Hematopoietic multipotent progenitor cell treated with erythropoietin and hydrocortisone succinate and interleukin-3 and kit ligand, for 17 days (in vitro differentiated cells): ENCODE data around the gene LRRC2.
"Not testable (repeated sequence)": the region's sequence is repeated elsewhere in the genome, so short reads cannot be mapped to it uniquely, and the experiment has no call there.

ENCODE experiments used
- DNase-seq: peaks from one replicate; pipeline ENCODE4 v3.0.0-alpha.2; 2015; ENCODE audit warnings: low spot score

LRRC2 gene

DNA sequence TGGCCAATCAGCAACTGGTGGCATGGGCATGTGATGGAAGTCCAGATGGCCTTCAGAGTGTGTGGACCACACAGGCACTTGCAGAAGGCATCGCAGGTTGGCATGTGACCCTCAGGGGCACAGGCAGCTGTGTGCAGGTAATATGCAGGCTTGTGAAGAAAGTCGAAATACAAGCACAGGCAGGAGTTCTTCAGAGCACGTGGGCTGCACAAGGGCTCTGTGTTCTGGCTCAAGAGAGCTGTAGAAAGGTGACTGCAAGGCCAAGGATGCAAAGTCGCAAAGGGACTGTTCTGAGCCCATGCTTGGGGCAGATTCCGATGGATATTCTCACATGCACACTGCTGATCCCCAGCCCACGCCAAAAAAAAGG lies 8.3 kb downstream of the LRRC2 start:
- DNase-seq = no peak

DNA sequence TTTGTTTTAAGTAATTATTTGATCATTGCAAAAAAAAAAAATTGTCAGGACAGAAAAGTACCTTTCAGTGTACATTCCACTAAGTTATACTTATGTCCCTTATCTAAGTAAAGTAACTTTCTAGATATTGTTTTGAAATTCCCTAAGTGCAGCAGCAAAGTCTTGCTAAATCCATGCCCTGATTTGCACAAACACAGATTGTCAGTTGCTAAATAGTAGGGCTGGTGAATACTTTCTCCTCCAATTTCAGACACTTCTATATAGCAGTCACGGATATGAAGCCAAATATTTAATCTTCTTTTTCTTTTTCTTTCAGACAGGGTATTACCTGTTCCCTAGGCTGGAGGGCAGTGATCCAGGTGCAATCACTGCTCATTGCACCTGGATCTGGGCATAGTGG lies 12.9 kb downstream of the LRRC2 start:
- no peak for DNase-seq

DNA sequence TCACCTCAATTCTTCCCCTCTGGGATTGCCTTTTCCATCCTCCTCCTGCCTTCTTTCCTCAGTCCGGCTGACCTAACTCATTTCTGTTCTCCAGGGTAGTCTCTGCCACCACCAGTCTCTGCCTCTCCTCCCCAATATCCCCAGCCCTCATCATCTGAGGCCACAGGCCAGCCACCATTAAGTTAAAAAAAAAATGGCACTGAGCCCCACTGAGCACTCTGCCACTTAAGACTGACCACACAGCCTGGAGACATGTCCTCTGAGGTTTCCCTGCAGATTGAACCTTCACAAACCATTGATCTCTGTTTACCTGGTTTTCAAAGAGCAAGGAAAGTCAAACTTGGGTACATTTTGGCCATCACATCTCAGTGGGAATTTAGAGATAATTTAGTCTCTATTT lies 13.6 kb downstream of the LRRC2 start:
- no peak for DNase-seq

DNA sequence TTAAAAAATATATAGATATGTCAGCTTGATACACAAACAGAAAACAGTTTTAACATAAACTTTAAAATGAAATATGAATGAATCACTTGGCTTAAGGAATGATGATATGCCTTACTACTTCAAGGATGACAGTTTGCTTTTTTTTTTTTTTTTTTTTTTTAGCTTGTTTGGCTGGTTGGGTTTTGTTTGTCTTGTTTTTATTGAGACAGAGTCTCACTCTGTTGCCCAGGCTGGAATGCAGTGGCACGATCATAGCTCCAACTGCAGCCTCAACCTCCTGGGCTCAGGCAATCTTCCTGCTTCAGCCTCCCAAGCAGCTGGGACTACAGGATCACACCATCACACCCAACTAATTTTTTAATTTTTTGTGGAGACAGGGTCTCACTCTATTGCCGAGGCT lies 14.5 kb downstream of the LRRC2 start:
- DNase-seq = no peak

DNA sequence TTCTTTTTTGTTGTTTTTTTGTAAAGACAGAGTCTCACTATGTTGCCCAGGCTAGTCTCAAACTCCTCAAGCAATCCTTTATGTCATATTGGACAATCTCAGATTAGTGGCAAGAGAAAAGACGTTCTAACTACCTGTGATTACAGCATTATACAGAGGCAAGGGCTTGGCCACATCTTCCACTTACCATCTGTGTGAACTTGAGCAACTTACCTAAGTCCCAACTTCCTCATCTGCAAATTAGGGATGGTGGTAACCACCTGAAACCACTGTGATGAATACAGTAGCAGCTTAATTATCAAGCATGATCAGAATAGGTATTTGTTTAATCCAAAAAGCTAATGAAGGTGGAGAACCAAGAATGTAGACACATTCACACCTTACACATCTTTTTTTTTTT lies 16.1 kb downstream of the LRRC2 start:
- no peak for DNase-seq

DNA sequence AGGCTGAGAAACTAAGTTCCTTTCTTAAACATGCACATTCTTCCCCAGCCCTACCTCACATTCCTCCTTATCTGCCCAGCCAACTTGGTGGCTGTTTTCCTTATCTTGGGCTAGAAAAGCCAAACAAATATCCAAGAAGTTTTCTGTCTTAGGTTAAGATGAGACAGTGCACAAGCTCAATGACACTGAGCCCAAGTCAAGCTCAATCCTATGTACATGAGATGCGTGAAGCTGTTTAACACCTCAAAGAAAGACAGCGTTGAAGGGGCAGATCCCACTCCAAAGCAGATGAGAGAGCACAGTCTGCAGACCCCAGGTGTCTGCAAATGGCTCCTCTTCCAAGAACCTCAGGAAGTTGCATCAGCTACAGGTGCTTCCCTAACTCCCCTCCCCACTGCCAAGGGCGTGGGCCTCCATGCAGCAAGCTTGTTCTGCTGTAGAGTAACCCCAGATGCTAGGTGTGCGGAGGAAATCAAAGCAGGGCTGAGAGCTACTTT lies 16.6 kb downstream of the LRRC2 start:
- DNase-seq = peak; percentile 48

DNA sequence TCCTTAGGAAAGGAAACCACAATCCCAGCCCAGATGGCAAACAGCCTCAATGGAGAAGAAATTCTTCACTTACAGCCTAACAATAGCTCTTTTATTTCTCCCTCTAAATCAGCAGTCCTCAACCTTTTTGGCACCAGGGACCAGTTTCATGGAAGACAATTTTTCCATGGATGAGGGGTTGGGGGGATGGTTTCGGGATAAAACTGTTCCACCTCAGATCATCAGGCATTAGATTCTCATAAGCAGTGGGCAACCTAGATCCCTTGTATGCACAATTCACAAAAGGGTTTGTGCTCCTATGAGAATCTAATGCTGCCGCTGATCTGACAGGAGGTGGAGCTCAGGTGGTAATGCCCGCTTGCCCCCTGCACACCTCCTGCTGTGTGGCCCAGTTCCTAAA lies 17.5 kb downstream of the LRRC2 start:
- DNase-seq = not testable (repeated sequence)

DNA sequence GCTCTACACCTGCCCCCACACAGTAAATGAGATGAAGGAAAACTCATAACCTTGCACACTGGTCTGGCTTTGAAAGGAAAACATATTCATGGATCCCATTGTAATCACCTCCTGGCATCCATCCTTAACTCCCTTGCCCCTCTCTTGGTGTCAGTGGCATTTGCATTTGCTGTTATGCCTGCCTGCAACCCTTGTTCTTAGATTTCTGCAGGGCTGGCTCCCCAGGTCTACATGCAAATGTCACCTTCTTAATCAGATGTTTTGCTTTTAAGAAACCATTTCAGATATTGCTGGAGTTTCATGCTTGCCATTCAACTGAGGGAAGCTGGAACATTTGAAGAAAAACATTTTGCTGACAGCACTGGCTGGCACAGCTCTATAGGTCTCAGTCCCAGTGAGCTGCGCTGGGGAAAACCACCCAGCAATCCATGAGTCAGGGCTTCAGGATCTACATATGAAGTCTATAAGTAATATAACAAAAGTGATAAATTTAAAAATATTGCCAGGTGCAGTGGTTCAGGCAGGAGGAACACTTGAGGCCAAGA lies 19.1 kb downstream of the LRRC2 start:
- DNase-seq = no peak

DNA sequence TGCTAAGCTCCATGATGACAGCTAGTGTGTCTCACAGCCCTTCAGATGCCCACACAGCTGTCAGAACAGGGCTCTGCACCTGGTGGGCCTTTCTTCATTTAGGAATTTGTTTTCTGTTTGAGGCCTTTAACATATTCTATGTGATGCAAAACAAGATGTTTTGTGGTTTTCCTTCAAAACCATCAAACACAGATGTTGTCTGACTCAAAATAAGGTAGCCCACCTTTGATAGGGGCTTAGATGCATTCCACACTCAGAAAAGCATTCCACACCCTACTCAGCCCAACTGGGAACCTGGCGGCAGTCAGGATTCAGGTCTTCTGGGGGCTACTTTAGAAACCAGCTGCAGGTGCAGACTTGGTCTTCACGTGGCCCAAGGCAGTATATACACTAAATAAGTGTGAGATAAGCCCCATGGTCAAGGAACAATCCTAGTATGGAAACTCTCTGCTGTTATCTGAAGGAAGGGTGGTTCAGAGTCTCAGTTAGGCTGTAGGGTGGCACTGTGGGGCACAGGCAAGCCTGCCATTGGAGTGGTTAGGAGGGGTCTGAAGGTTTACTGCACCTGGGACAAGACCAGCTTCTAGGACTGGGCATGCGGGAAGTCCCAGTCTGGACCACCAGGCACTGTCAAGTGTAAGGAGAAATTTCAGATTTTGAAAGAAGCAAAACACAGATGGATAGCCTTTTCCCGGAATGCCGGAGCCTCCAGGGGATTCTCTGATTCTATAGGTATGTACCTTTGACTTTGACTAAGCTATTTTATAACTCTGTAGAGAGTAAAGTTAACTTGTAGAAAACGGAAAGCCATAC lies 20.1 kb downstream of the LRRC2 start:
- no peak for DNase-seq

DNA sequence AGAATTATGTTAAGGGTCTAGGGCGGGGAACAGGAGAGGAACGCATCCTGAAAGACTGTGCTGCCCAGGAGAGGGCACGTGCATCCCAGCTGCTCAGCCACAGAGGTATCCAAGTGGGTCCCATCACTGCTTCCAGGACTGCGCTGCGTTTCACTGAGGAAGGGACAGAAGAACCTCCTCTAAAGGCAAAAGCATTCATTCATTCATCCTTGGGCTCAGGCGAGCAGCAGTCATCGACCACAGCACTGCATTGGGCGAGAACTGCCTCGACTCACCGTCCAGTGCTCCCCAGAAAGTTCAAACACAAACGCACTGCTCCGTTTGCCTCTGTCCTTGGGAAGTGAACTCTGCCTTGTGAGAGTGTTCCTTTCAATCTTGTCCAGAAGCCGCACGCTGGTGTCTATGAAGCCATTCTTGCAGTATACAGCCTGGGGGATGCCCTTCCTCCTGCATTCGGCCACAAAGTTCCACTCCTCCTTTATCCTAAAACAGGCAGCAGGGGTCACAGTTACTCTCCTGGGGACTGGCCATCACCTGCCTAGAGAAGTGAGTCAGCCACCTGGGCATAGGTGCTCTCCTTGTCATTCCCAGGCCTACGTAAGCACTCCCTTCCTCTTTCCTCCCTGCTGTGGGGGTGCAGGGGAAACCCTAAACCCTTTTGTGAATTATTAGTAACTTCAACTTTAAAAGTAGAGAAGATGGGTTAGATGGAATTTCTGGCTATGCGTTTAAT lies 21.2 kb downstream of the LRRC2 start:
- DNase-seq = no peak

DNA sequence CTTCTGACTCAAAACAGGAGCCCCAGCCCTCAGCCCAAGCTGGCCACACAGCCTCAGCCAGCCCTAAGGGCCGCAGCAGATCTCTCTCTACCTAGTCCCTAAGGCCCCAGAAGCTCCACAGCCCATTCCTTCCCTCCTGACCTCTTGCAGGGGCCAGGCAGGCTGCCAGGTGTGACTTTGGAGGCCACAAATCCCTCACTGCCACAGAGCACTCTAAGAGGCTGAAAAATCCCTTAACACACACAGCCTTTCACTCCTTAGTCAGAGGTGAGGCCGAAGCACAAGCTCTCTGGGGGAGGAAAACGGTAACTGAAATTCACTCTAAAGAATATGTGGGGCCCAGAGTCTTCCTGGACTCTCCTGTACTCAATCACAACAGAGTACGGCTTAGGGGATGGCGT lies 23.3 kb downstream of the LRRC2 start:
- DNase-seq = no peak

DNA sequence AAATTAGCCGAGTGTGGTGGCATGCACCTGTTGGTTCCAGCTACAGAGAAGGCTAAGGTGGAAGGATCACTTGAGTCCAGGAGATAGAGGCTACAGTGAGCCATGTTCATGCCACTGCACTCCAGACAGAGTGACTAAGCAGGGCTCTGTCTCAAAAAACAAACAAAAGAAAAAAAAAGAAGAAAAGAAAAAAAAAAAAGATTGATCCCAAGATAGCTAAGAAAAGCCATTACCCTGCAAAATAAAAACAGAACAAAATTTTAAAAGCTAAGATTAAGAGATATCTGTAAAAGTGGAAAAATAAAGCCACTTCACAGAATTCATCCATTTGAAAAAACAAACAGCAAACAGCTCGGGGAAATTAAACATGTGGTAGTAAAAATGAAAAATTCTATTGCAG lies 23.8 kb downstream of the LRRC2 start:
- DNase-seq = no peak

DNA sequence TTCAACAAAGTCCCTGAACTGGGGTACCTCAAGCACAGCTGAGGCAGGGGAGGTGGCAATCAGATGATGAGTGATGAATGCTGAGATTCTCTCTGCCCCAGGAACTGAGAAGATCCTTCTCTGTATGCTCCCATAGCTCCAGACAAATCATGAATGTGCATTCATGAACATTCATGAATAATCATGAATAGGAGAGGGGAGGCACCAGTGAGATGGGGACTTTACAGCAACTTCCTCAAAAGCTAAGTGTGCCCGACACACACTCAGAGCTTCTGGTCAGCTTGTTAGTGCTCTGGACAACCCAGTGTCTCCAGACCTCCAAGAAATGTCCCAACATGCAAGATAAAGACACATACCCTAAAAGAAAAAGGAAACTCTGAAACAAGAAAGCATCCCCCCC lies 24.3 kb downstream of the LRRC2 start:
- no peak for DNase-seq

DNA sequence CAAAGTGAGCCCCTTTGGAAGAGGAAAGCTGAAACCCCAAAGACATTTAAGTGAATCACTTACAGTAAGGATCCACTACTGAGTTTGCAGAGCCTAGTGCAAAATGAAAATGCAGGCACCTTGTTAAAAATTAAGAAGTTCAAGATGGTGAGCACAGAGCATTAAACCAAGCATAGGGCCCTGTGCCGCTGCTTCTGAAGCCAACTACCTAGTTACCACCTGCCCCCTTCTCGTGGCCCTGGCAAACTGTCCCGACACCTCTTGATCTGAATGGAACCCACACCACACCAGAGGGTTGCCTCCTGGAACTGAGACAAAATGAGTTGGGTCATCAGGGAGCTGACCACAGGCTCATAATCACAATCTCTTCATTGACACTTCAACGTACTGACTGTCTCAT lies 25.6 kb downstream of the LRRC2 start:
- DNase-seq = no peak

DNA sequence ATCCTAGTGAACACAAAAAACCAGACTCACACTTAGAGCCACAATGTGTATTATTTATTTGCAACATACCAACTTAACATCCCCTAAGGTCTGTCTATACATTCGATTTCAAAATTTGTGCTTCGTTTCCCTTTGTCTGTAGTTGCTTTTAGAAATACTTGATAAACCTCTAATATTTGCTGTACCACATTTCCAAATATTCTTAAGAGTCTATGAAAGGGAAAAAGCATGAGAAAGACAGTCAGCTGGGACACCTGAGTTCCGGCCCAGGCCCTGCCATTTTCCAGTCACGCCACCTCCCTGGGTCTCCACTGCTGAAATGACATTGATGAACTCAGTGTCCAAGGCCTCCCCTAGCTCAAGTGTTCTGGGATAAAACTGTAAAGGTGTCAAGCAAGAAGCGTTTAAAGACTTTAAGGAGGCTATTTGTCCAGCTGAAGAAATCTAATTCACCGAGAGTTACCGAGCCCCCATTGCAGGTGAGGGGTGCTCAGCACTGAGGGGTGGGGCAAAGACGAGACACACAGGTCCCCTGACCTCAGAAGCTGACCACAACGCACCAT lies 26.6 kb downstream of the LRRC2 start:
- DNase-seq = no peak

DNA sequence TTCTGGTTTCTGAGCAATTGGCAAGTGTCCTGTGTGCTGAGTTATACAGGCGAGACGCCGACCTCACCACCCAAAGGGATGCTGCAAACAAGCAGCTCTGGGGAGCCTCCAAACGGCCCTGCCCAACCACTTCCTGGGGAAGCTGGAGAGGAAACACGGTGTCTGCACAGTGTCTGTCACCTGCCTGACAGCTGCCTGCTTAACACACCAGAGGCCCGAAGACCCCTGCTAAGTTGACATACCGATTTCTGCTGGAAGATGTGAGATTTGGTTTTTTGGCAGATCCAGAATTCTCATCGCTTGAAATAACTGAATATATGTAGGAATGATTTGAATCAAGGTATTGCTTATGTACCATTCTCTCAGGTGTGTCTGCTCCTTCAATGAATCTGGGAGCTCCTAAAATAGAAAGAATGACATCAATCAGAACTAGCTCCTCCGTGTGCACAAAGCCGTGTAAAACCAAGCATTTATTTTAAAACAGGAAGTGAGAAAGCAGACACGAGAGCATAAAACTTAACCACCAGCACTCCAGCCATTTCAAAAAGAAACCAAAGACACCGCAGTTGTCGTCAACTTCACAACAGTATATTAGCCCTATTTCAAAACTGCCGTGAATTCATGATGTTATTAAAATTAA lies 27.2 kb downstream of the LRRC2 start:
- no peak for DNase-seq

DNA sequence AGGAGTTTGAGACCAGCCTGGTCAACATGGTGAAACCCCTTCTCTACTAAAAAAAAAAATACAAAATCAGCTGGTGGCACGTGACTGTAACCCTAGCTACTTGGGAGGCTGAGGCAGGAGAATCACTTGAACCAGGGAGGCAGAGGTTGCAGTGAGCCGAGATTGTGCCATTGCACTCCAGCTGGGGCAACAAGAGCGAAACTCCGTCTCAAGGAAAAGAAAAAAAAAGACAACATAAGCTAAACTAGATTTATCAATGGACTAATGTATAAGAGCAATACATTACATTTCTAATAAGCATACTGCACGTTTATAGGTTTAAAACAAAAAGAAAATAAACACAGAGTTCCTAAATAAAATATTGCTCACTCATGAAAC lies 27.7 kb downstream of the LRRC2 start:
- DNase-seq = not testable (repeated sequence)

DNA sequence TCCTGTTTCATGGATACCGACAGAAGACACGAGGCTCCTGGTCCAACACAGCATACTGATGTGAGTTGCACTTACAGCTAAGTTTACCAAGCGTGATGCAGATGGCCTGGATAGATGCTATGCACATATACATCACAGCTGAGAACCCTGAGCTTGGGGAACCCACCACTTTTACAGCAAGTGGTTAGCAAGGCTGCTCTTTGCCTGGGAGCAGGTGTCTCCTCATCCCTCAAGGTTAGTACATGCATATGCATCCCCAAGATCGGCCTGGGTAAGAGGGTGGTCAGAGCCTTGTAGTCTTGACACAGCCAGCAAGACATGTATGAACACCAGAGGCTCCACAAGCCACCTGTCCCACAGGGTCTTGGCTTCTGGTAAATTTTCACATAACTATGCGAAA lies 28.3 kb downstream of the LRRC2 start:
- no peak for DNase-seq

DNA sequence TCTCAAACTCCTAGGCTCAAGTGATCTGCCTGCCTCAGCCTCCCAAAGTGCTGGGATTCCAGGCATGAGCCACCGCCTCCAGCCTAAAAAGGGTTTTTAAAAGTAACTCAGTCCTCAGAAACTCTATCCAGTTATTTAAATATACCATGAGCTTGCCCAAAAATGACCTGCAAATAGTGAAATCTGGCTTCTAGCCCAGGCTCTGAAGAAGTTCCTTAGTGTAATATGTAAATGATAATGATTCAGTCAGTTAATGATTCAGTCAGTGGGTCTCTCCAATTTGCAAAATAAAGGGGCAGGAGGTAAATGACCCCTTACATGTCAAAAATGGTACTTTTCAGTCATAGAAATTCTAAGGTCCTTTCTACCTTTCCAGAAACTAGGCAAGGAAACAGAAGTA lies 28.8 kb downstream of the LRRC2 start:
- DNase-seq = no peak

DNA sequence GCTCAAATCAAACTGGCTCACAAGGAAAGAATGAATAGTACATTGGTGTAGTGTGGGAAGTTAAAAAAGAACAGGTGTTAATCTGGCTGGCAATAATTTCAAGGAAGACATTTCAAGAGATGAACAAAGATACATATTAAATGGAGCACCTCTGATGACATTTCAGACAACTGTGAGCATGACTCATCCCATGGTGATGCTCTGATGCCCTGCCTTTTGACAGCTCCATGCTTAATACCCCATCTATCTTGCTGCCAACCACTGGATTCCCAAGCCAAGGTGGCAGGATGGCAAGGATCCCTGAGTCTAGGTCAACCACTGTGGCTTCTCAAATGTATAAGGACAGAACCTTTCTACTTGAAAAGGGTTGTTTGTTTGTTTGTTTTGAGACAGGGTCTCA lies 29.3 kb downstream of the LRRC2 start:
- DNase-seq = no peak

DNA sequence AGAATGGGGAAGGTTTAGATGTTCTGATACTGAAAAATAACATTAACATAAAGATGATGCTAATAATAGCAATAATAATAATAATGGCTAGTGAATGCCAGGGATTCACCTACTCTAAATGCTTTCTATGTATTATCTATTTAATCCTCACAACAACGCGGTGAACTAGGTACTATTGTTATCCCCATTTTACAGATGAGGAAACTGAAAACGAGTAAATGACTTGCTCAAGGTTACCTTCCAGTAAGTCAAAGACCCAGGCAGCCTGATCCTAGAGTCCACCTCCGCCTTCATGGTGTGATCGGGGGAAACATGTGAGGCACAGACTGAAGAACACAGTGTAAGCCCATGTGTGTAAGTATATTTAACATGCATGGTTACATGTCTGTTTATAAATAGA lies 30.4 kb downstream of the LRRC2 start:
- no peak for DNase-seq

DNA sequence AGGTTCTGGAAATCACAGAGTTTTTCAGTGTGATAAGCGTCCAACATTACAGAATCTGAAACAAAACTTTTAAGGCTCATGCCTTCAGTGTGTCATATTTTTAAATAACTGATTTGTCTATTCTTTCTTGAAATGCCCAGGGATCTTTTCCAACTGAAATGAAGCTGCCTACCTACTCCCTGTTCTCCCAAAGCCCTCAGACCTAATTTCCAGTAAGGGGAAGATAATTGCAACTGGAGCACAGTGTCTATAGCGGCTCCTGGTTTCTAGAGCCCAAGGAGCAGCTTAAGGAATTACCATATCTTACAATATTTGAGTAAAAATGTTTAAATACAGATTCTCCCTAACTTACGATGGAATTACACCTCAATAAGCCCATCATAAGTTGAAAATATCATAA lies 33.0 kb downstream of the LRRC2 start:
- no peak for DNase-seq

DNA sequence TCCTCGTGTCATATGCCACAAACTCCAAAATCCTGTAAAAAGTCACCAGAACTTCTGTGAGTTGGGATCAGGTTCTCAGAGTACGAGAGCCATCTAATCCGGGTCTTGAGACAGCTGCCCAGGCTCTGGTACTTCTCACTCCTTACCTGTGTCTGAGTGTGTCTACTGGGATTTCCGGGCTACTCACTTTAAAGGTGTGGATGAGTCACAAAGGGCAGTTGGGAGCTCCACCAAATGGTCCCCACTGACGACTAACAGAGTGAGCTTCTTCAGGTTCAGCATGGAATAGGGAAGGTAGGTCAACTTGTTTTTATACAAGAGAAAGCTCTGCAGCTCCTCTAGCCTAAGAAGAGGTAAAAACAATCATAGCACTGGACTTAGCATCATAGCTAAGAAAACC lies 38.9 kb downstream of the LRRC2 start:
- DNase-seq = no peak
